GM12875 (cell line): Measurements from ENCODE around the gene UBE2V1.
"Not testable (repeated sequence)": the region's sequence is repeated elsewhere in the genome, so short reads cannot be mapped to it uniquely, and the experiment has no call there.

Experiments used
- H3K4me3 ChIP-seq: one replicate; pipeline ENCODE4 v1.5.1; 2011; ENCODE audit warnings: low read depth, low read length, control low read depth
- TF ChIP-seq, protein P1 (sequence below): IDR thresholded peaks from 2 replicates; pipeline ENCODE4 v1.5.1; 2011; ENCODE audit warnings: low read depth, mild to moderate bottlenecking, control low read depth, inconsistent platforms, low read length, moderate library complexity, borderline replicate concordance; ENCODE audit not compliant: insufficient read depth

UBE2V1 gene

GRCh38 chr20:50067018-50067417, 45.9 kb downstream of the UBE2V1 start:
- H3K4me3 ChIP-seq, result no peak overlapping the region

DNA sequence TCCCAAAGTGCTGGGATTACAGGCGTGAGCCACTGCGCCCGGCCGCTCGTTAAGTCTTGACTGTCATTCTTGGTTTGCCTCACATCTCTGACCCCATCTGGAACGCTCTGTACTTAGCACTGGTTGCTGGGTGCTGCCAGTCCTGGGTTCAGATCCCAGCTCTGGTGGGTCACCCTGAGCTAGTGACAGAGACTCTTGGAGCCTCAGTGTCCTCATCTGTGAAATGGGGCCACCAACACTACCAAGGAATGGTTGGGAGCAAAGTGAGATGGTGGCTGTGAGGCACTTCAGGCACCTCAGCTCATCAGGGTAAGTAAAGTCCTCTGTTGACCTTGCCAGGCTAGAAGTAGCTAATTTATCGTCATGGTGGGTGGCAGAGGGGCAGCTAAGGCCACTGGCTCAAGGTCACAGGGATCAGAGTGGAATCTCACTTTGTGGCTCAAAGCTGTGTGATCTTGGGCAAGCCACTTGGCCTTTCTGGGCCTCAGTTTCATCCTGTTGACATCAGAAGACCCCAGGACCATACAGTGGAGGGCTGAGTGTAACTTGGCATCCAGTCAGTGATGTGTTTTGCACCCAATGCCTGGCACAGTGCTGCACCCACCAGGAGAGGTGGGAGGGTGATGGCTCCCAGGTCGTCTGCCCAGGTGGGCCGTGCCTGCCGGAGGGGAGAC, 46.7 kb downstream of the UBE2V1 start:
- TF ChIP-seq, protein P1, sequence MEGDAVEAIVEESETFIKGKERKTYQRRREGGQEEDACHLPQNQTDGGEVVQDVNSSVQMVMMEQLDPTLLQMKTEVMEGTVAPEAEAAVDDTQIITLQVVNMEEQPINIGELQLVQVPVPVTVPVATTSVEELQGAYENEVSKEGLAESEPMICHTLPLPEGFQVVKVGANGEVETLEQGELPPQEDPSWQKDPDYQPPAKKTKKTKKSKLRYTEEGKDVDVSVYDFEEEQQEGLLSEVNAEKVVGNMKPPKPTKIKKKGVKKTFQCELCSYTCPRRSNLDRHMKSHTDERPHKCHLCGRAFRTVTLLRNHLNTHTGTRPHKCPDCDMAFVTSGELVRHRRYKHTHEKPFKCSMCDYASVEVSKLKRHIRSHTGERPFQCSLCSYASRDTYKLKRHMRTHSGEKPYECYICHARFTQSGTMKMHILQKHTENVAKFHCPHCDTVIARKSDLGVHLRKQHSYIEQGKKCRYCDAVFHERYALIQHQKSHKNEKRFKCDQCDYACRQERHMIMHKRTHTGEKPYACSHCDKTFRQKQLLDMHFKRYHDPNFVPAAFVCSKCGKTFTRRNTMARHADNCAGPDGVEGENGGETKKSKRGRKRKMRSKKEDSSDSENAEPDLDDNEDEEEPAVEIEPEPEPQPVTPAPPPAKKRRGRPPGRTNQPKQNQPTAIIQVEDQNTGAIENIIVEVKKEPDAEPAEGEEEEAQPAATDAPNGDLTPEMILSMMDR, result no peak

More at GRCh38 chr20:50067018-50067417, 45.9 kb downstream of the UBE2V1 start:
- TF ChIP-seq, protein P1, result no peak

GRCh38 chr20:50065325-50065615, 47.7 kb downstream of the UBE2V1 start:
- TF ChIP-seq, protein P1, result no peak
- no peak overlapping the region for H3K4me3 ChIP-seq

More for the DNA sequence above, 46.7 kb downstream of the UBE2V1 start:
- H3K4me3 ChIP-seq, result no peak overlapping the region

DNA sequence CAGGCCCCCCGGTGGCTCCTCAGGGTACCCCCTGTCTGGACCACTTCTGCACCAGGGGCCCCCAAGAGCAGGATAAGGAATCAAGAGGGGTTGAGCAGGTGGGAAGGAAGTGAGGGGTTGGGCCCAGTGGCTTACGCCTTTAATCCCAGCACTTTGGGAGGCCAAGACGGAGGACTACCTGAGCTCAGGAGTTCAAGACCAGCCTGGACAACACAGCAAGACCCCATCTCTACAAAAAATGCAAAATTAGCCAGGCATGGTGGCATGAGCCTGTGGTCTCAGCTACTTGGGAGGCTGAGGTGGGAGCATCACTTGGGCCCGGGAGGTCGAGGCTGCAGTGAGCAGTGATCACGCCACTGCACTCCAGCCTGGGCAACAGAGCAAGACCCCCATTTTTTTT, 49.2 kb downstream of the UBE2V1 start:
- H3K4me3 ChIP-seq, result not testable (repeated sequence)

- no peak overlapping the region for H3K4me3 ChIP-seq
- TF ChIP-seq, protein P1, result no peak
These were observed 50.7 kb downstream of the UBE2V1 start for GRCh38 chr20:50062006-50062838.

DNA sequence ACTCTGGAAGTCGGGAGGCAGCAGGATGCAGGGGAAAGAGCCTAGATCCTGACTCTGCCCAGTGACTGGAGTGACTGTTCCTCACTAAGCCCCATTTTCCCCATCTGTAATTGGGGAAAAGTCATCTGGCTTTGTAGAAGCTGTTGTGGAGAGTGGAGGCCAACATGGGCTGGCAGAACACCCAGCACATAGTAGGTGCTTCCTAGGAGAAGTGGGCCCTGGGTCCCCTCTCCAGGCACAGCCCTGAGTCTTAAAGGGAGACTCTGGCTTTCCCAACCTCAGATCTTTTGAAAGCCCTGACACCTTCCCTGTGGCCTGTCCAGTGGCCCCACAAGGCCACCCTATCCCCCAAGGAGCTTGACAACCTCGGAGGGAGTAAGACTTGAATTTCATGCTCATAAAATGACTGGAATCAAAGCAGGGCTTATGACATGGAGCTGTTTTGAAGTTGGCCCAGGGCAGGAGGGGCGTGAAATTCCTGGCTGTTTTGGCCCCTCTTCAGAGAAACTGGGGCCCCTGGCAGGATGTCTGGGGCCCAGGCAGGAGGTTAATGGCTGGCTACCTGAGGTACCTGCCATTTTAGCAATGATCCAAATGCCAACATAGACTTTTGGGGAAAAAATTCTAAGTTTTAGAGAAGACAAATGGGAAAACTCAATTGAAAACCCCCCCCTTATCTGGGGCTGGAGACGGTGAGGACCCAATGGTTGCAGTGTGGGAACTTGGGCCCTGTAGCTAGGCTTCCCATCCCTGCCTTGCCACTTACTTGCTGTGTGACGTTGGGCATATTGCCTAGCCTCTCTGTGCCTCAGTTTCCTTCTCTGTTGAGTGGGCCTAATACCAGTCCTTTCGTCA, 51.6 kb downstream of the UBE2V1 start:
- TF ChIP-seq, protein P1, result no peak
- H3K4me3 ChIP-seq, result no peak overlapping the region

GRCh38 chr20:50058662-50059402, 54.1 kb downstream of the UBE2V1 start:
- TF ChIP-seq, protein P1, result no peak
- no peak overlapping the region for H3K4me3 ChIP-seq
